GM12892 (cell line): ENCODE measurements around the gene ARHGAP15.

ENCODE experiments used
- POLR2A ChIP-seq: IDR thresholded peaks from 2 replicates; pipeline ENCODE4 v1.6.1; 2011; ENCODE audit warnings: low read depth, low read length, control low read depth
- POLR2AphosphoS5 ChIP-seq: IDR thresholded peaks from 2 replicates; pipeline ENCODE4 v1.6.1; 2011; ENCODE audit warnings: low read depth, low read length, control low read depth

- no peak for TF ChIP-seq POLR2A
- TF ChIP-seq POLR2AphosphoS5: no peak
Measured at GRCh38 chr2:143481237-143481623, 352.0 kb downstream of the ARHGAP15 start.
